T-helper 2 cell treated with Interferon-gamma antibody and Interleukin-4, amounts not matched to agents 100 ng/mL and 5 ng/mL, for 36 hours (primary cell): ENCODE measurements around the gene ELOB. TPM values are rescaled to one million over a fixed set of nuclear protein-coding genes. Genes with fewer than 3 reads are reported as not detected.

ENCODE experiments used
- intact Hi-C: fragments of 100-400 bp; cut with micrococcal nuclease; formaldehyde crosslinking; loops from one replicate; pipeline ENCODE4 v1.15.1; 2023
- total RNA-seq: library from RNA; stranded (reverse); gene quantifications from 2 replicates; pipeline ENCODE4 v1.2.3, GENCODE V29; 2022

ELOB gene
- total RNA-seq, 1 donor from 2014 or later = 232 TPM

DNA sequence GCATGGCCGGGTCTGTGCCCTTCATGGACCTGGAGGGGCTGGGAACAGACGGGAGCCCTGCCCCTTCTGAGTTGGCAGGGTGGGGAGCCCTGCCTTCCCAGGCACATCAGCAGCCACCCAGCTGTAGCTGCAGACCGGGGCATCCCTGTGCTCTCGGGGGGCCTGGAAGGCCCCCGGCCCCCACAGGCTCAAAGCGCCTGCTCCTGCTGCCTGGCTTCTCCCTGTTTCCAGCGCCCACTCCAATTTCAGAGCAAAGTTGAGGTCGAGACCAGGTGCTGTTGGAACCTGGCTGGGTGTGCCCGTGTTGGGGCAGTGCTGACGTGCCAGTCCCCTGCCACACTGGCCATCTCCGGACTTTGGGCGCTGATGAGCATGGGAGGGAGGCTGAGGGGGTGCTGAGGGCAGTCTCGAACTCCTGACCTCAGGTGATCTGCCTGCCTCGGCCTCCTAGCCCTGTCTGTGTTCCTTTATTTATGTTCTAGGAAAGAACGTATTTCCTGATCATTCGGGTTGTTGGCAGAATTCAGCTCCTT lies 52.2 kb downstream of the ELOB start:
- intact Hi-C loops = no loop called here

DNA sequence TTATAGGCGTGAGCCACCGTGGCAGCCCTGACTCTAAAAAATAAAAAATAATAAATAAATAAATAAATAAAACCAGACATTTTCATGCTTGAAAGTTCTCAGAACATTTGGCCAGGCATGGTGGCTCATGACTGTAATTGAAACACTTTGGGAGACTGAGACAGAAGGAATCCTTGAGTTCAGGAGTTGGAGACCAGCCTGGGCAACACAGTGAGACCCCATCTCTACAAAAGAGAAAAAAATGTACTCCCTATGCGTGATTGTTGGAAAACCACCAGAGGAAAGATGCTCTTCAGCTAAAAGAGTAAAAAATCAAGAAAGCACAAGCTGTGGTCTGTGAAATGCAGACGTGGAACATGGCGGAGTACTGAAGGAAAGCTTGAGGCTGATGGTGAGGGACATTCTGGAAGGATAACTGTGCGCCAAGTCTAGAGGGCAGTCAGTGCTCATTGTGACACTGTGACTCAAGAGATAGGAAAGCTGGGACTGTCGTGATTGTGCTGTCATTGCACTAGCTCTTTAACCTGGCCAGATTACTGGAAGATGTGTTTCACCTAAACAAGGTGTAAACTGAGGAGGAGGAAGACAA lies 52.9 kb downstream of the ELOB start:
- intact Hi-C loops = no loop called here

- intact Hi-C loops = loop anchor here (1.0 to 2.0 kb wide), 3 partner anchors 31 to 247 kb away; partner anchors contain the start of genes KCTD5, PAQR4 and SRRM2
Observed at GRCh38 chr16:2721634-2722173, 55.4 kb downstream of the ELOB start.

Other genes starting within 250 kb of the ELOB start
- gene CEMP1, start 245.9 kb downstream of the ELOB start, total RNA-seq = not detected in 2 replicates
- gene PDPK1, start 239.3 kb downstream of the ELOB start, total RNA-seq = 46.5 and 47.1 TPM in 2 replicates
- gene KCTD5, start 94.8 kb downstream of the ELOB start, total RNA-seq = 33.9 and 37.2 TPM in 2 replicates
- gene PRSS27, start 57.1 kb downstream of the ELOB start, total RNA-seq = 1.0 and 1.2 TPM in 2 replicates
- gene SRRM2, start 24.6 kb downstream of the ELOB start, total RNA-seq = 559 and 595 TPM in 2 replicates
- gene PRSS33, start 10.3 kb upstream of the ELOB start, total RNA-seq = not detected in 2 replicates
- gene PRSS41, start 21.2 kb upstream of the ELOB start, total RNA-seq = not detected in 2 replicates
- 5.7 and 6.6 TPM in 2 replicates for gene PRSS21, start 40.0 kb upstream of the ELOB start, total RNA-seq
- gene ZG16B, start 53.0 kb upstream of the ELOB start, total RNA-seq = 6.5 and 8.0 TPM in 2 replicates
- not detected in 2 replicates for gene PRSS22, start 80.9 kb upstream of the ELOB start, total RNA-seq
- 20.0 and 23.6 TPM in 2 replicates for gene FLYWCH2, start 105.9 kb upstream of the ELOB start, total RNA-seq
- 61.6 and 67.3 TPM in 2 replicates for gene FLYWCH1, start 134.7 kb upstream of the ELOB start, total RNA-seq
- not detected in 2 replicates for gene KREMEN2, start 187.0 kb upstream of the ELOB start, total RNA-seq
- 43.0 and 49.9 TPM in 2 replicates for gene PAQR4, start 192.1 kb upstream of the ELOB start, total RNA-seq
- 124 and 125 TPM in 2 replicates for gene PKMYT1, start 203.2 kb upstream of the ELOB start, total RNA-seq
- 0.43 and 0.77 TPM in 2 replicates for gene CLDN9, start 235.6 kb upstream of the ELOB start, total RNA-seq
- not detected in 2 replicates for gene CLDN6, start 240.9 kb upstream of the ELOB start, total RNA-seq
- 4.8 and 5.7 TPM in 2 replicates for gene TNFRSF12A, start 243.1 kb upstream of the ELOB start, total RNA-seq
- 29.2 and 31.2 TPM in 2 replicates for gene HCFC1R1, start 246.7 kb upstream of the ELOB start, total RNA-seq
- 64.3 and 65.9 TPM in 2 replicates for gene THOC6, start 246.8 kb upstream of the ELOB start, total RNA-seq